Mesenchymal stem cell (in vitro differentiated cells and primary cell): ENCODE measurements around the gene RAET1L. TPM values are rescaled to one million over a fixed set of nuclear protein-coding genes. Genes with fewer than 3 reads are reported as not detected.
"Not testable (repeated sequence)": the region's sequence is repeated elsewhere in the genome, so short reads cannot be mapped to it uniquely, and the experiment has no call there.

Experiments used
- DNase-seq: peaks from one replicate; pipeline ENCODE4 v3.0.0-alpha.2; 2013
- H2AFZ ChIP-seq: one replicate; pipeline ENCODE4 v1.6.1; 2013; ENCODE audit warnings: low read depth, mild to moderate bottlenecking, control low read depth, inconsistent platforms, low read length, moderate library complexity
- H2AK5ac ChIP-seq: 2 replicates; pipeline ENCODE4 v1.6.1; 2013; ENCODE audit warnings: low read length, moderate library complexity, mild to moderate bottlenecking, inconsistent platforms; ENCODE audit not compliant: severe bottlenecking
- H2BK120ac ChIP-seq: one replicate; pipeline ENCODE4 v1.6.1; 2013; ENCODE audit warnings: low read depth, mild to moderate bottlenecking, inconsistent platforms, low read length, moderate library complexity
- H2BK12ac ChIP-seq, 2 experiments: one replicate each; pipeline ENCODE4 v1.6.1; 2013; ENCODE audit warnings: inconsistent platforms in 2 of 2, low read length in 2 of 2, mild to moderate bottlenecking in 2 of 2, moderate library complexity in 2 of 2, control low read depth in 1 of 2
- H2BK15ac ChIP-seq: one replicate; pipeline ENCODE4 v1.6.1; 2013; ENCODE audit warnings: mild to moderate bottlenecking, low read depth, inconsistent platforms; ENCODE audit not compliant: poor library complexity, severe bottlenecking
- H2BK5ac ChIP-seq: 2 replicates; pipeline ENCODE4 v1.6.1; 2013; ENCODE audit warnings: low read depth, mild to moderate bottlenecking, low read length, control low read depth, inconsistent platforms; ENCODE audit not compliant: poor library complexity, severe bottlenecking
- H3K14ac ChIP-seq, 2 experiments: one replicate each; pipeline ENCODE4 v1.6.1; 2013; ENCODE audit warnings: inconsistent platforms in 2 of 2, low read length in 2 of 2, control low read depth in 1 of 2, mild to moderate bottlenecking in 1 of 2, moderate library complexity in 1 of 2
- H3K18ac ChIP-seq, 2 experiments: one replicate each; pipeline ENCODE4 v1.6.1; 2013; ENCODE audit warnings: inconsistent platforms in 2 of 2, low read length in 2 of 2, control low read depth in 1 of 2, low read depth in 1 of 2, mild to moderate bottlenecking in 1 of 2
- H3K23ac ChIP-seq, 2 experiments: one replicate each; pipeline ENCODE4 v1.6.1; 2013; ENCODE audit warnings: inconsistent platforms in 2 of 2, low read length in 2 of 2, mild to moderate bottlenecking in 2 of 2, moderate library complexity in 2 of 2, control low read depth in 1 of 2
- H3K27ac ChIP-seq: 2 replicates; pipeline ENCODE4 v1.5.1; 2013; ENCODE audit warnings: mild to moderate bottlenecking, moderate library complexity, low read length, control low read depth, inconsistent platforms; ENCODE audit not compliant: poor library complexity, severe bottlenecking
- H3K27me3 ChIP-seq, 2 experiments: 2 replicates each; pipeline versions ENCODE4 v1.6.1 to v1.7.0; 2013; ENCODE audit warnings: low read length in 2 of 2, mild to moderate bottlenecking in 2 of 2, moderate library complexity in 2 of 2, control low read depth in 1 of 2, inconsistent platforms in 1 of 2; ENCODE audit not compliant: control insufficient read depth in 1 of 2, insufficient read depth in 1 of 2
- H3K36me3 ChIP-seq, 2 experiments: 2 replicates each; pipeline versions ENCODE4 v1.6.1 to v1.7.0; 2013; ENCODE audit warnings: low read length in 2 of 2, control low read depth in 1 of 2, inconsistent platforms in 1 of 2, low read depth in 1 of 2, mild to moderate bottlenecking in 1 of 2; ENCODE audit not compliant: insufficient read depth in 2 of 2, control insufficient read depth in 1 of 2
- H3K4ac ChIP-seq, 2 experiments: one replicate each; pipeline ENCODE4 v1.6.1; 2013; ENCODE audit warnings: inconsistent platforms in 2 of 2, low read length in 2 of 2, mild to moderate bottlenecking in 2 of 2, moderate library complexity in 2 of 2, control low read depth in 1 of 2, low read depth in 1 of 2
- H3K4me1 ChIP-seq: 2 replicates; pipeline ENCODE4 v1.6.1; 2013; ENCODE audit warnings: low read depth, low read length, control low read depth; ENCODE audit not compliant: control insufficient read depth, insufficient read depth
- H3K4me2 ChIP-seq: 2 replicates; pipeline ENCODE4 v1.6.1; 2013; ENCODE audit warnings: low read length, mild to moderate bottlenecking, inconsistent platforms; ENCODE audit not compliant: poor library complexity, severe bottlenecking
- H3K4me3 ChIP-seq, 2 experiments: 2 replicates each; pipeline versions ENCODE4 v1.5.1 to v1.7.0; 2013; ENCODE audit warnings: low read length in 2 of 2, mild to moderate bottlenecking in 2 of 2, control low read depth in 1 of 2, low read depth in 1 of 2; ENCODE audit not compliant: insufficient read depth in 1 of 2
- H3K79me1 ChIP-seq: replicated peaks from 2 replicates; pipeline ENCODE4 v1.6.1; 2013; ENCODE audit warnings: mild to moderate bottlenecking, control low read depth, low read length, inconsistent platforms; ENCODE audit not compliant: poor library complexity, severe bottlenecking
- H3K9ac ChIP-seq: 2 replicates; pipeline ENCODE4 v1.7.0; 2013; ENCODE audit warnings: mild to moderate bottlenecking, low read length, moderate library complexity
- H3K9me3 ChIP-seq: 2 replicates; pipeline ENCODE4 v1.7.0; 2013; ENCODE audit warnings: mild to moderate bottlenecking, low read length; ENCODE audit not compliant: control insufficient read depth
- H4K8ac ChIP-seq: one replicate; pipeline ENCODE4 v1.6.1; 2013; ENCODE audit warnings: inconsistent platforms, mild to moderate bottlenecking, low read length, moderate library complexity
- H4K91ac ChIP-seq: one replicate; pipeline ENCODE4 v1.6.1; 2013; ENCODE audit warnings: mild to moderate bottlenecking, low read length, inconsistent platforms
- WGBS: methylation state at CpG from one replicate; pipeline ENCODE4 v1.1.7; 2013; ENCODE audit warnings: mixed read lengths; 5-methylcytosine and 5-hydroxymethylcytosine counted together
- polyA plus RNA-seq, 2 experiments: library from polyadenylated mRNA; stranded (reverse); fragments of 200-250 nt; gene quantifications; one replicate each; pipeline ENCODE4 v1.2.3, GENCODE V29; 2013

Gene RAET1L, protein sequence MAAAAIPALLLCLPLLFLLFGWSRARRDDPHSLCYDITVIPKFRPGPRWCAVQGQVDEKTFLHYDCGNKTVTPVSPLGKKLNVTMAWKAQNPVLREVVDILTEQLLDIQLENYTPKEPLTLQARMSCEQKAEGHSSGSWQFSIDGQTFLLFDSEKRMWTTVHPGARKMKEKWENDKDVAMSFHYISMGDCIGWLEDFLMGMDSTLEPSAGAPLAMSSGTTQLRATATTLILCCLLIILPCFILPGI
- not detected for polyA plus RNA-seq (2013, experiment 1 of 2)
- polyA plus RNA-seq (2013, experiment 2 of 2), result not detected

DNA sequence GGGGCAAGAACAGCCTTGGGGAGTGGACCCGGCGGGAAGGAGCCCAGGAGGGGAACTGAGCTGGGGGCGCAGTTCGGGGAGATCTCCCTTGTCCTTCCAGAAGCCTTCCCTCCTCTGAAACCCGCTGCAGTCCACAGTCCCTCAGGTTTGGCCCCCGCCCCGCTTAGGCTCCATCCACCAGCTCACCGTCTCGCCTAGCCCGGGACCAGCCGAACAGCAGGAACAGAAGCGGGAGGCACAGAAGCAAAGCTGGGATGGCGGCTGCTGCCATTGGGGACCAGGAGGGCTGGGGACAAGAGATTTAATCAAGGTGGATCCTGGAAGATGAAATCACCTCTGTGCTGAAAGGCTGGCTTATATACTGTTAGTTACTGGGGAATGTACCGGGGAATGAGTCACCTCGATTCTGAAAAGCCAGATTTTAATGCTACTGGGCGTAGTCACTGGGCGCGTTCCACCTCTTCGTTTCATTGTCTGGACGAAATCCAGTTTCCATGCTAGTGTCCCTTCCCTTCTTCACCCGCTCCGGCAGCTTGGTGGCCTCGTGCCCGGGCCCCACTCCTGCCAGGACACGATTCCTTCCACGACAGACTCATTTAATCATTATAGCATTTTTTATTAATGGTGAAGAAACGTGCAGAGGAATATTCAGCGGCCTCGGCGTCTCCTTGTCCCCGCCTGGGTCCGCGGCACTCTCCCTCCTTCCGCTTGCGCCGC lies at the start of gene RAET1L:
RAET1L (minus strand) TSS at position 332 of the 717 bp plus-strand sequence; CDS start at position 271, 61 bp downstream.
- Histone ChIP-seq H3K9ac (peak within 1 kb of the TSS; percentile 52), H2BK12ac (no peak within 1 kb of the TSS), H3K4me2 (peak within 1 kb of the TSS; percentile 31), H4K91ac (no peak within 1 kb of the TSS), H3K27ac (no peak within 1 kb of the TSS), H3K23ac (no peak within 1 kb of the TSS), H4K8ac (no peak within 1 kb of the TSS), H2BK15ac (no peak within 1 kb of the TSS), H3K4me1 (peaks cover 7% of the 10 kb centered on the region), H3K27me3 (peaks cover 58 to 66% of the 10 kb centered on the region in 2 experiments), H2BK5ac (no peak within 1 kb of the TSS), H2AFZ (no peak within 1 kb of the TSS), H2AK5ac (no peak within 1 kb of the TSS), H3K9me3 (no peaks in the 10 kb centered on the region), H3K79me1 (no peaks in the 10 kb centered on the region), H3K4ac (no peak within 1 kb of the TSS), H3K36me3 (no peaks in the 10 kb centered on the region), H2BK120ac (no peak within 1 kb of the TSS), H3K18ac (no peak within 1 kb of the TSS), H3K14ac (no peak within 1 kb of the TSS), H3K4me3 (peak within 1 kb of the TSS in 1 of 2 experiments; percentile 69)
- DNase-seq, result peak; percentile 7
- 31% methylated on average over 28 of the region's 36 CpGs for WGBS

DNA sequence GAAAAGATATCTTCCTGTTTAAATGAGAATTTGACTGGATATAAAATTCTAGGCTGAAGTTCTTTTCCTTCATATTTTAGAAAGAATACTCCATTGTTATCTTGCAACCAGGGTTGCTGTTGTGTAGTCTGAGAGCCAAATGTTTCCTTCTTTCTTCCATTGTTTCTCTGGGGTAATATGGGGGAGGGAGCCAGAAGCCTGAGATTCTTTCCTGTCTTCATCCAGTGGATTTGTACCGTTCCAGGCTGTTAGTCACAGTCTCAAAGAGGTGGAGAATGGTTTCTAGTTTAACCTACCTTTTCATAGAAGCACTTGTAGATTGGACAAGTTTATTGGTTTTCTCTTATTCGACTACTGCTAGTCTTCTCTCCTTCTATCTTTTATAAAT lies 49.7 kb upstream of the RAET1L start:
- WGBS, result no CpG with 5 or more reads among the region's 2 CpGs
- no peak overlapping the region for H3K4ac ChIP-seq

DNA sequence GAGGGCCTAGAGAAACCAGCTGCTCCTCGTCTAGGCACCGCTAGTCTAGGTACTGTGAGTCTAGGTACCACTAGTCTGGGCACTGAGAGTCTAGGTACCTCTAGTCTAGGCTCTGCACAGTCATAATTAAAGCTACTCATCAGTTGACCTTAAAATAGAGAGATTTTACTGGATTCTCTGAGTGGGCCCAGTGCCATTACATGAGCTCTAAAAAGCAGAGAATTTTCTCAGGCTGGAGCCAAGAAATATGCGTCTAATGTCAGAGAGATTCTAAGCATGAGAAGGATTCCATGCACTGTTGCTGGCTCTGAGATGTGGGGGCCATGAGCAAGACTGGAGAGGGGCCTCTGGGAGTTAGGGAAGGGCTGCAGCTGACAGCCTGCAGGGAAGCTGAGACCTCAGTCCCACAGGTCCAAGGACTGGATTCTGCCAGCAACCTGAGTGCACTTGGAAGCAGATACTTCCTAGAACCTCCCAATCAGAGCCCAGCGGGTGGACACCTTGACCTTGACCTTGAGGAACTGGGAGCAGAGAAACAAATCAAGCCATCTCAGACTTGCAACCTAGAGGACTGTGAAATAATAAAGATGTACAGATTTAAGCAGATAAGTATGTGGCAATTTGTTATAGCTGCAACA lies 49.2 kb upstream of the RAET1L start:
- not testable (repeated sequence) for H3K27me3 ChIP-seq, DNase-seq, H3K18ac ChIP-seq, H2BK12ac ChIP-seq, H3K14ac ChIP-seq, H2AK5ac ChIP-seq, H4K8ac ChIP-seq, H2AFZ ChIP-seq, H2BK120ac ChIP-seq, H3K9me3 ChIP-seq, H3K23ac ChIP-seq, H2BK15ac ChIP-seq, H3K4me3 ChIP-seq, H3K4me2 ChIP-seq, H3K36me3 ChIP-seq, H3K27ac ChIP-seq, H3K9ac ChIP-seq, H2BK5ac ChIP-seq, H3K79me1 ChIP-seq, H4K91ac ChIP-seq, H3K4ac ChIP-seq, H3K4me1 ChIP-seq
- 100% methylated on average over 3 of the region's 4 CpGs for WGBS

More for the DNA sequence above, 49.7 kb upstream of the RAET1L start:
- Histone ChIP-seq H3K23ac (no peak overlapping the region), H3K36me3 (no peaks in the 10 kb centered on the region), H2AK5ac (no peak overlapping the region), H4K91ac (no peak overlapping the region), H2BK5ac (no peak overlapping the region), H3K27me3 (peaks cover 0 to 5% of the 10 kb centered on the region in 2 experiments), H3K4me3 (no peak overlapping the region), H3K18ac (no peak overlapping the region), H3K9me3 (no peaks in the 10 kb centered on the region), H2BK12ac (no peak overlapping the region), H2BK120ac (no peak overlapping the region), H2BK15ac (no peak overlapping the region), H3K14ac (no peak overlapping the region), H3K4me1 (peaks cover 5% of the 10 kb centered on the region), H2AFZ (no peak overlapping the region), H4K8ac (no peak overlapping the region), H3K79me1 (no peaks in the 10 kb centered on the region), H3K4me2 (no peak overlapping the region), H3K27ac (no peak overlapping the region), H3K9ac (no peak overlapping the region)
- DNase-seq, result no peak

DNA sequence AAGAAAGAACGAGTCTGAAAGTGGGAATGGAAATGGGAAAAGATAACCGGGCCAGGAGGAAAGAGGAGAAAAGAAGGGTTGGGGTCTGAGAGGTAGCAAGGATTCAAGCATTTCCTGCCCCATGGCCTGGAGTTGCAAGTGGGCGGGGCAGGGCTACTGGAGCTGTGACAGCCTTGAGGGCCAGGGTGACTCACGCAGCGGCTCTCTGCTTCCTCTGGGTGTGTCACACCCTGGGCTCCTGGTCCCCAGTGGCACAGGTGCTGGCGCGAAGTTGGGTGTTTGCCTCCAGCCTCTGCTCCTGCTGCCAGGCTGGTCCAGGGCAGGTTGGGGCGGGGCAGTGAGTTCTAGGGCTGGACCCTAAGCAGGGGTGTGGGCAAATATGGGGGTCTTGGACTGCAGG lies 46.9 kb upstream of the RAET1L start:
- Histone ChIP-seq H2AFZ (no peak overlapping the region), H2BK5ac (no peak overlapping the region), H3K9me3 (no peaks in the 10 kb centered on the region), H2BK120ac (no peak overlapping the region), H3K36me3 (no peaks in the 10 kb centered on the region), H3K23ac (peak overlapping the region in 1 of 2 experiments; percentile 42), H4K8ac (no peak overlapping the region), H3K27me3 (no peaks in the 10 kb centered on the region), H3K18ac (no peak overlapping the region), H2BK15ac (no peak overlapping the region), H3K27ac (no peak overlapping the region), H3K79me1 (peaks cover 4% of the 10 kb centered on the region), H3K4me1 (peaks cover 10% of the 10 kb centered on the region), H3K4me3 (no peak overlapping the region), H3K9ac (no peak overlapping the region), H3K4ac (no peak overlapping the region), H3K14ac (peak overlapping the region in 1 of 2 experiments; percentile 42), H3K4me2 (no peak overlapping the region), H2BK12ac (no peak overlapping the region), H4K91ac (no peak overlapping the region), H2AK5ac (no peak overlapping the region)
- peak; percentile 43 for DNase-seq
- WGBS, result 60% methylated on average over 8 of the region's 8 CpGs
